Erythroblast (primary cell): Measurements from ENCODE around the gene PCBP2.

Experiments
- DNase-seq, 2 experiments: peaks; one replicate each; lab custom pipeline; 2025; lab: John Stamatoyannopoulos, UW
- GATA1 ChIP-seq: IDR thresholded peaks from 2 replicates; pipeline ENCODE4 v1.6.1; 2011; ENCODE audit warnings: low read depth, mild to moderate bottlenecking, control low read depth, low read length, moderate library complexity
- POLR2A ChIP-seq: IDR thresholded peaks from 2 replicates; pipeline ENCODE4 v1.6.1; 2011; ENCODE audit warnings: mild to moderate bottlenecking, low read length

Gene PCBP2

DNA sequence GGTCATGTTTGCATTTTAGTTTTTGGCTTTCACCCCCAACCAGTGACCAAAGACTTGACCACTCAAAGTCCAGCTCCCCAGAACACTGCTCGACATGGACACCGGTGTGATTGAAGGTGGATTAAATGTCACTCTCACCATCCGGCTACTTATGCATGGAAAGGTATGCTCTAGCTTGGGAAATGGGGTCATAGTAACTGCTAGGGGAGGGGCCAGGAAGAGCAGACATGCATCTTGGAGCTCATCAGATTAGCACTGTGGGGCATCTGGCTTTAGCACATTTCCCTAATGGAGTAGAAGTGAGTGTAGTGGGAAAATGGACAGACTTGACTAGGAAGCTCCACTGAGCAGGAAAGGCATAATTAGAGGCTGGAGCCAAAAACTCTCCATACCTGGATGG, 2.8 kb downstream of the PCBP2 start:
- no peak for DNase-seq
- no peak for TF ChIP-seq GATA1
- TF ChIP-seq POLR2A = no peak

DNA sequence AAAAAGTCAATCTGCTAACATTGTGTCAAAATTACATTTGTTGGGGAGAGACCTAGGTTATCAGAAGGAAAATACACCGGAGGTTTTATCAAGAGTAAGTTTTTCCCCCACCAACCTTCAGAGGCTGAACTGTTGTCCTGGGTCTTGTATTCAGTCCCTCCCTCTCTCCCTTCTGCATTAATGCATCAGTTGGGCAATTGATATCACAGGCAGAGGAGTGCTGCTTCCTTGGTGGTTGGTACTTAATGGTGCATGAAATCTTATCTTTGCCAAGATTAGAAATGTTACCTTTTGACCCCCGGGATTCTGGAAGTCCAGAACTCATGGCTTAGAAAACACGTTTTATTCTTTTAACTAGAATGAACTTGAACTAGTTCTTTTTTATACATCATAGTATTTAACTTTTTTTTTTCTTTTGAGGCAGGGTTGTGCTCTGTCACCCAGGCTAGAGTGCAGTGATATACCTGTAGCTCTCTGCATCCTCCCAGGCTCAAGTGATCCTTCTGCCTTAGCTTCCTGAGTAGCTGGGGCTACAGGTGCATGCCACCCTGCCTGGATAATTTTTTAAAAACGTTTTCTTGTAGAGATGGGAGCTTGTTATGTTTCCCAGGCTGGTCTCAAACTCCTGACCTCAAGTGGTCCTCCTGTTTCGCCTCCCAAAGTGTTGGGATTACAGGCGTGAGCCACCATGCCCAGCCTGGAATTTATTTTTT, 4.9 kb downstream of the PCBP2 start:
- DNase-seq = no peak
- no peak for TF ChIP-seq GATA1
- TF ChIP-seq POLR2A = no peak

DNA sequence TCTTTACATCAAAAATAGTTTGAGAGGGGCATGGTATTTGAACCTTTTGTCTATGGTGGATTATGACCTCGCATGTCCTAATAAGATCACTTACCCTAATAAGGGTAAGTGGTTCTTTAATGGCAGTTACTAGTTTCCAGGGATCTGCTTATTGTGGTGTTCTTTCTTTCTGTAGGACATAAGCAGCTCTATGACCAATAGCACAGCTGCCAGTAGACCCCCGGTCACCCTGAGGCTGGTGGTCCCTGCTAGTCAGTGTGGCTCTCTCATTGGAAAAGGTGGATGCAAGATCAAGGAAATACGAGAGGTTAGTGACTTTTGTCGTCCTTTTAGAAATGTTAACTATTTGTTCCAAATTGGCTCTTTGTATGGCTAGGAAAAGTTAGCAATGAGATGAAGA, 7.2 kb downstream of the PCBP2 start:
- TF ChIP-seq GATA1 (no peak), POLR2A (no peak)
- no peak for DNase-seq

DNA sequence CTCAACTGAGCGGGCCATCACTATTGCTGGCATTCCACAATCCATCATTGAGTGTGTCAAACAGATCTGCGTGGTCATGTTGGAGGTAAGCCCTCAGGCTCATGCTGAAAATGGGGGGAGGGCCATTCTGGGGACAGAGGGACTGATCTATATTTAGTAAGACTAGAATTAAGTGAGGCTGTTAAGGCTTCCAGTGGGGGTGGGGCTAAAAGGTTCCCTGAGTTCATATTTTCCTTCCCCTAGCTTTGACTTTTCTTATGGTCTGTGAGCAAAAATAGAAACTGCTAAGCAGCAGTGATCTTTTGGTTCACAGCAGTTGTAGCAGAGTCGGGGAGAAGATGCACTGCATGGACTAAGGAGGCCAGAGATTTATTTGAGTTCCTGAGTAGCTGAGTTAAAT, 9.2 kb downstream of the PCBP2 start:
- TF ChIP-seq GATA1 (no peak), POLR2A (no peak)
- DNase-seq = no peak

DNA sequence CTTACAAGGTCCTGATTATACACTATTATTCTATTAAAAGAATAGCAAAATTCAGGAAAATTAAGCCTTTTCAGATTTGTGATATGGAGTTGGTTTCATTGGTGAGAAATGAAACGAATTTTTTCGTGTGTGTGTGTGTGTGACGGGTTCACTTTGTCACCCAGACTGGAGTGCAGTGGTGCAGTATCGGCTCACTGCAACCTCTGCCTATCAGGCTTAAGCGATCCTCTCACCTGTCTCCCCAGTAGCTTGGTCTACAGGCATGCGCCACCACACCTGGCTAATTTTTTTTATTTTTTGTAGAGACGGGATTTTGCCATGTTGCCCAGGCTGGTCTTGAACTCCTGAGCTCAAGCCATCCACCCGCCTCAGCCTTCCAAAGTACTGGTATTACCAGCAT, 9.7 kb downstream of the PCBP2 start:
- no peak for DNase-seq
- TF ChIP-seq GATA1 = no peak
- no peak for TF ChIP-seq POLR2A

DNA sequence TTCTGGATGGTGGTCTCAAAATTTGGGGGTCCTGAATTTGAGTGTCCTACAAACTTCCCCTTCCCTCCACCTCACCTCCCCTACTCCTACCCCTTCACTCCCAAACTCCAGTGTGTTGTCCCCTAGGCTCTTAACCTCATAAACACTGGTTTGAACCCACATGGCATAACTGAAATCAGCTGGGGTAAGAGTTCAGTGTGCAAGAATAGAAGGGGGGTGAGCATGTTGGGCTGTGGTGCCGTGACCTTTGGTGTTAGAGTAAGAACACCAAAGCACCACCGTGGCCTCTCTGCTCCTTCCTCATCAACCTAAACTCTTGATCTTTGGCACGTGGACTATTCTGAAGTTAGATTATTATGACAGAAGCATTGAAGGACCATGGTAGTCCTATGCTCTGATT, 11.0 kb downstream of the PCBP2 start:
- TF ChIP-seq POLR2A = no peak
- TF ChIP-seq GATA1 = no peak
- DNase-seq = no peak

DNA sequence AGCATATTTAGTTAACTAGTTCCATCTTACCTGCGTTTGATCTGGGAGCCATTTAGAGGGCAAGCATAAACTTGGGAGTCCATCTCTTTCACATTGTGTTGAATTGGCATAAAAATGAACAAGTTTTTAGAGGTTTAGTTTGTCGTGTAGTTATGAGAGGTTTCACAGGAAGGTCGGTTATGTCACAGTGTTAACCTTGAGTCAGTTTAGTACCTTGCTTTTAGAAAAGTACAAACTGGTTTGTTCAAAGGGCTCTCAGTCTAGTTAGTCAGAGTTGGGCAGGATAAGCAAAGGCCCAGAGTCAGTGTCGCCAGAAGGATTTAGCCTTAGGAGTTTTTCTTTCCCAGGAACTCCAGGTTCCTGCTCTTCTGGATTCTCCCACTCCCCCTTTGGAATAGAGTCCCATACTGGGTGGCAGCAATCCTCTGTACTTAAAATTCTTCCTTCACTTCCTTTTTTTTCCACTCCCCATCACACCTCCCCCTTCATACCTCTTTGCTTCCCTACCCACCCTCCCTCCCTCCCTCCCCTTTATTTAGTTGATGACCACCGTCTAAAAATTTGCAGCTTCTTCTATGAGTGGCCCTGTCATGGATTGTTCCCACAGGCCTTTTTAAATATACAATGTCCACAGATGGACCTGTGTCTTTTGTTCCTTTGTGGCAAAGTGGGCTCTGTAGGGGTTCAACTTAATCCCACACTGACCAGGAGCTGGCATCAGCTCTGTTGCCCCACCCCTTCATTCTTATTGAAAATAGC, 12.1 kb downstream of the PCBP2 start:
- DNase-seq = no peak
- TF ChIP-seq POLR2A (no peak), GATA1 (no peak)

DNA sequence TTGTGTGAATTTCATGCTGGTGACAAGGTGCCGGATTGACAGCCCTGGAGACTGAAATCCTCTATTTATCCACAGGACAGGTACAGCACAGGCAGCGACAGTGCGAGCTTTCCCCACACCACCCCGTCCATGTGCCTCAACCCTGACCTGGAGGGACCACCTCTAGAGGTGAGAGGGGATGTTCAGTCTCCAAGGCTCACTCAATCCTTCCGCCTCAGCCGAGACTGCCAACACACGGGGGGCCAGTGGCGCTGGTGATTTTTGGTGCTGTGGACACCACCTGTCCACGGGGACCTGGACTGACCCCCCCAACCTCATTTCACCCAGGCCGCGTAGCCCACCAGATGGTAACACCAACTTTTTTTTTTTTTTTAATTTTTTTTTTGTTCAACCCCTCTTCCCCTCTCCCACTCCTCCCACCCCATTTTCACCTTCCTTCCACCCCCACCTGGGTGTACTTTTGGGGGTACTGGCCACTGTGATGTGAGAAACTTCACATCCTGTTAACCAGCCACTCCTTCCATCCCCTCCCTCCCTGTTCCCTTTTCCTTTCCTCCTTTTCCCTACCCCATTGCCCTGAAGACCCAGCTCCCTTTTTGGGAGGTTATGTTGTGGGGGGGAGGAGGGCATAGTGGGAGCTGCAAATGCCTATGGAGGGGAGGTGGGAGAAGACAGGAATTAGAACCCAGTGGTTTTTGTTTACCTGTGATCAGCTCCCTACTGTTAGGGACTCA, 12.9 kb downstream of the PCBP2 start:
- TF ChIP-seq GATA1 = no peak
- no peak for TF ChIP-seq POLR2A
- no peak for DNase-seq

DNA sequence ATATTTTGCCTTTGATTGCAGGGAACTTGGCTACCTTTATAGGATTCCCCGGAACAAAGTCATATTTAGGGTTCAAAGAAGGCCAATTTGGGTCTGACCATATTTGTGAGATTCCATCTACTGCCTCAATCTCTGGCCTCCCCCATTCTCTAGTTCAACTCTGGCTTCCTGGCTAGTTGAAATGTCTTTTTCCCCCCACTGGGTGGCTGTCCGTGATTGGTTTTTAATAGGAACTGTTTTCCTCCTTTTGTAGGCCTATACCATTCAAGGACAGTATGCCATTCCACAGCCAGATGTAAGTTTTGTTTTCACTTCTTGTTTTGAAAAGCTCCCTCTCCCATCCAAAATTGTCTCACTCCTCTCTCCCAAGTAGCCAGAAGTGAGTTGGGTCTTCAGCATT, 13.8 kb downstream of the PCBP2 start:
- TF ChIP-seq POLR2A = no peak
- TF ChIP-seq GATA1 = no peak
- no peak for DNase-seq

DNA sequence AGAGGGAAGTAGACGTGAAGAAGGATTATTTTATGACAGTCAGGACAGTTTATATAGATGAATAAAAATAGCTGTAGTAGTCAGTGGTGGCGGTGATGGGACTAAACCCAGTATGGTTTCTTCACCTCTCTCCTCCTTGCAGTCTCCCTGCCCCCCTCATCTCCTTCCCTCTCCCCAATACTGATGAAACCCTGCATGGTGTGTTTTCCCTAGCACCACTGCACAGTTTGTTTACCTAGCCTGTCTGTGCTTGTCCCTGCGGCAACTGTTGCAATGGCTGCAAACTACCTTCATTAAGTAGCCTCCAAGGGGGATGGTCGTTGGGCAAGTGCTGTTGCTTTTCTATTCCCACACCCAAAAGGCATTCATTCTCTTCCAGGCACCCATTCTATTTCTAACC, 14.7 kb downstream of the PCBP2 start:
- TF ChIP-seq GATA1 = no peak
- TF ChIP-seq POLR2A = no peak
- DNase-seq = no peak

DNA sequence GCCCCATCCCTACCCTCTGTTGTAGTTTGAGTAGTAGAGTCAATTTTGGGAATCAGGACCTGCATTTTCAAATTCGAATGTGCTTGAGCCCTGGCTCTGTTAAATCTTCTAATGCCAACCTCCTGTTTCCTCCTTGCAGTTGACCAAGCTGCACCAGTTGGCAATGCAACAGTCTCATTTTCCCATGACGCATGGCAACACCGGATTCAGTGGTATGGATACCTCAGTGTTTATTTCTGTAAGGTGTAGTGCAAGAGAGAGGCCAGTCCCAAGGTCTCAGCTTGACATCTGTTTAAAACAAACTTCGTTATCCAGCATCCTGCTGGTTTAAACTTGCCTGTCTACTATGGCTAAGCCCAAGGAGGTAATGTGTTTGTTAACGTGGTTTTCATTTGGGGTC, 15.2 kb downstream of the PCBP2 start:
- no peak for DNase-seq
- TF ChIP-seq POLR2A = no peak
- no peak for TF ChIP-seq GATA1

DNA sequence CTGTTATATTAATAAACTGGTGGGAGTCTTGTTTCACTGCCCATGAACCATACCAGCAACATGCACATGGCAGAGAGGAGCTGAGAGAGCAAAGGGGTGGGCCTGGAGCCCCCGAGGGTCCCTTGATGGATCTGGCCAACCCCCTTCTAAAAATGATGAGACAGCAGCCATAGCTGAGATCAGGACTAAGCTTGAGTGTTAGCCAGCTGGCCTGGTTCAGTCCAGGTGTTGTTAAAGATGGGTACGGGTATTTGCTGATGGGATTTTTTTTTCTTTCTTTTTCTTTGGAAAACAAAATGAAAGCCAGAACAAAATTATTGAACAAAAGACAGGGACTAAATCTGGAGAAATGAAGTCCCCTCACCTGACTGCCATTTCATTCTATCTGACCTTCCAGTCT, 16.0 kb downstream of the PCBP2 start:
- no peak for DNase-seq
- TF ChIP-seq POLR2A (no peak), GATA1 (no peak)

DNA sequence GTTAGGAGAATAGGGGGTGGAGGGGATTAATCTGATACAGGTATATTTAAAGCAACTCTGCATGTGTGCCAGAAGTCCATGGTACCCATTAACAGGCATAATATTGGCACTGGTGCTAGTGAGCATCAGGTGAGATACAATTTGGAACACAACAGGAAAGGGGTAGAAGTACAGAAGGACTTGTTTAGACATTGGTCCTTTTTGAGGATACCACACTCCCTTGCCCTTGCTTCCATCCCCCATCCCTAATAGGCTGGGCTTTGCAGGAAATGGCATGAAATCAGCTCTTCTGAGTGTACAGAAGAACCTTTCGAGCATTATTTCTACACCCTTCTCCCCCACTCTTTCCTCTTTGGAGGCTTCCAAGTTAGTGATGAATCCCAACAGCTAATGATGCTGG, 16.4 kb downstream of the PCBP2 start:
- DNase-seq = no peak
- TF ChIP-seq POLR2A (no peak), GATA1 (no peak)

DNA sequence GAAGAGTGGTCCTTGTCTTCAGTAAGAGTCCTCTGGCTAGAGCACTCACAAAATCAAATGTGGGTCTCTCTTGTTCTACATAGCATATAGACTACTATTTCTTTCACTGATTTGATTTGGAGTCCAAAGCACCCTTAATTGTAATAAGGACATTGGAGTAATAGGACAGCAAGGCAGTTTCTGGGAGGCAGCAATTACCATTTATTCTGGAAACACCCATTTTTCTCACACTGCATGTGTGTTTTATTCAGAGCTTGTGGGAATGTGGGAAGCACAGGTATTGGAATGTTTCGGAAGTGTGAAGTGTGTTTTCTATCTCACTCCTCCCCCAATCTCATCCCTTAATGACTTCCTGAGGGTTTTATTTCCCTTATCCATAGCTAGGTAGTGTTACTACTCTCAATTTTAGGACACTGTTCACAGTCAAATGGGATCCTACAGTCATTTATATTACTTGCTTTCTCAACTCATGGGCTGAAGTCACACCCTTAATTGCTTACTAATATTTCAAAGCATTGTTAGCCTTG, 20.2 kb downstream of the PCBP2 start:
- TF ChIP-seq POLR2A = no peak
- no peak for TF ChIP-seq GATA1
- DNase-seq = no peak
